LoVo (cell line): ENCODE data around the gene NR4A2.
A peak's percentile ranks its signal among the peaks of the same experiment; 100 is the strongest.

Experiments
- DNase-seq: peaks from one replicate; pipeline ENCODE4 v3.0.0-alpha.2; 2016; ENCODE audit warnings: low spot score

NR4A2 gene

DNA sequence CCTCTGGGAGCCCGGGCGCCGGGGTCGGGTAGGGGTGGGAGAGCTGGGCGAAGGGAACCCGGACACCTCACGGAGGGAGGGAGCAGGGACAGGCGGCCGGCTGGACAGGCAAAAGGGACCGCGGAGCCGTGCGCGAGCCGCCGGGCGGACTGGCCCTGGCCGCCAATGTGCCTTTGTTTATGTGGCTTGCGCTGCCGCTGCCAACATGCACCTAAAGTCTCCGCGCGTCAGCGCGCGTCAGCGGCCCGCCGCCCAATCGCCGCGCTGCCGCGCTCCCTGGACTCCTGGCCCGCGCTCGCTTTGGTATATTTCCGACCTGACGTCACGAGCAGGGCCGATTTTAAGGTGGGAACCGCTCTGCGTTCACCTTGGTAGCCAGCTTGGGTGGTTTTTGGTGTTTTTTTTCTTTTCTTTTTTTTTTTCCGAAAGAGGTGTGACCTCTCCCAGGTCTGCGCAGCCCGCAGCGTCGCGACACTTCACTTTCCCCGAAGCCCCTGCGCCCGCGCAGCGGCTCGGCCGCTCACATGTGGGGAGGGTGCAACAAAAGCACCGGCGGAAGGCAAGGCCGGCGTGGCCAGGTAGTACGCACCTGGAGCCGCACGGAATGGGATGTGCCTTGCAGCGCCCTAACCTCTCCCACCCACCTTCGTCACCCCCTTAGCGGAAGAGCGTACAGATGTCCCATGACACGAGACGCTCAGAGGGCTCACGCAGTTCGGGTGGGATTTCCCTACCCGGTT, at the start of gene NR4A2:
Gene NR4A2, minus strand, starts transcription at position 188 of the 740 bp plus-strand sequence. CDS start 2,535 bp downstream, outside the sequence.
- DNase-seq: peak; percentile 93

DNA sequence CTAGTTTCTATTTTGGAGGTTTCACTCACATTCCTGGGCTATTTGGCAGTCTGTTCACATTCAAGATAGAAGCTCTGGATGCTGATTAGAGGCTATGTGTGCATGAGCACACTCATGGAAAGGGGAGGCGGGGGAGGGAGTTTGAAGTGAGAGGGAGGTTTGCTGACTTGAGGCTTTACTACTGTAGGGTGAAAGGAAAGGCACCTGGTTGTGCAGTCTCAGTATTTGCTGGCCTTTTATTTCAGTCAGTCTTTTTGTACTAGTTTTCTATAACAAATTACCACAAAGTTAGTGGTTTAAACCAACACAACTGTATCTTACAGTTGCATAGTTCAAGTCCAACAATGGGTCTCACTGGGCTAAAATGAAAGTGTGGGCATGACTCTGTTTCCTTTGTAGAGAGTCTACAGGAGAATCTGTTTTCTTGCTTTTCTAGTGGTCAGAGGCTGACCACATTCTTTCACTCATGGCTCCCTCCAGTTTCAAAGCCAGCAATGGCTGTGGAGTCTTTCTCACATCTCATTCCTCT, 47.7 kb upstream of the NR4A2 start:
- no peak for DNase-seq

DNA sequence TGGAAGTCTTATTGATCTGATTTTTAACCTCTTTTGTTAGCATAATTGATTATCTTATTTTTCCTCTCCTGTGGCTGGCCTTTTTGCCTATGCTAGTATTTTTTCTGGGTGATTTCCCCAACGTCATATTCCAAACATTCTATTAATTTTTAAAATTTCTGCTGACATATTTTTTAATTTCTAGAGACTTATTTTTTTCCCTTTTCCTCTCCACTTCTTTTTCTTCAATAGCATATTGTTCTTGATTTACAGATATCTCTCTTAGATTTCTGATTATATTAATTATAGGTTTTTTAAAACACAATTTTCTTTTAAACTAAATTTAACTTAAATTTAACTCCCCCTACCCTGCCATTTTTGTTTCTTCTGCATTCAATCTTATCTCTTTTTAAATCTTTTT, 47.2 kb upstream of the NR4A2 start:
- no peak for DNase-seq

DNA sequence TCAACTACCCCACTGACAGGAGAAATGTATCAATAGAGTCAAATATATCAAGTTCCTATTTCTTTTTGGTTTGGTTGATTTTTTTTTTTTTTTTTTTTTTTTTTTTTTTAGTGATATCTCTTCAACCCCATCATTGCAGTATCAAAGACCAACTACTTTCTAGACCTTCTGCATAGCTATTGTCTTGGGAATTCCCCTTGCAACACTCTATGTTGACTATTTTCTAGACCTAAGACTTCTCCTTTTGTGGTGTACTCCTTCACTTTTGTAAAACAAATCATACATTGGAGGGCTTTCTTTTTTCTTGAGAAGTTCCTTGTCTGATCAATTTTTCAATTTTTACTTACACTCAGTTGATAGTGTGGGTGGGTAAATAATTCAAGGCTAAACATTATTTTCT, 46.5 kb upstream of the NR4A2 start:
- DNase-seq: no peak

GRCh38 chr2:156366753-156367152, 34.2 kb upstream of the NR4A2 start:
- DNase-seq: no peak

GRCh38 chr2:156363141-156363540, 30.6 kb upstream of the NR4A2 start:
- DNase-seq: no peak

DNA sequence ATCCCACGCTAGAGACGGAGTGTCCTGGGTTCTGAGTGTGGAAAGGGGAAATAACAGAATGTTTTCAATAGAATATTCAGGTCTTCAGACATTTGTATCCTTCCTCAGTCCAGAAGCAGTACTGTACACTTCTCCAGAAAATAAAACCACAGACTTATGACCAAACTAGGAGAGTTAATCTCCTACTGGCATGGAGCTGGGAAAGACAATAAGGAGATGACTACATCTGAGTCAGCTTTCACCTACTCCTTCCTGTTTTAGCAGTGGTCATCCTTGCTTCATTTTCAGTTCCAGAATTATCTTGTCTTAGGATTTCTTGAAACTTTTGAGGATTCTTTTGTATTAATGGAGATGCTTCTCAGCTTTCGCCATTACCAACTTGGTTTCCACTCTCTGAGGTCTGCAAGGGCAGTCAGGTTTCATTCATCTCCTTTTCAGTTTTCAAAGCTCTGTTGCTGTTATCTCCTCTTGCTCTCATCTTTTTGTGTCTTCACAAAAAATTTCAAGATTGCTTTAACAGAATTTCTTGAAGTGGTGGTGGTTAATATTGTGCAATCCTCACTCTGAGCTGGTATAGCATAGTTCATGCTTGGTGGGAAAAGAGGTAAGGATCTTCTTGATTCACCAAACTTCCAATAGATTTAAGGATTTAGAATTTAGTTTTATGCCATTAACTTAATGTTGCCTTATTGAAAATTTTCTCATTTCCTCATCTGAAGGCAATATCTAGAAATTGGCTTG, 23.7 kb upstream of the NR4A2 start:
- DNase-seq: no peak

DNA sequence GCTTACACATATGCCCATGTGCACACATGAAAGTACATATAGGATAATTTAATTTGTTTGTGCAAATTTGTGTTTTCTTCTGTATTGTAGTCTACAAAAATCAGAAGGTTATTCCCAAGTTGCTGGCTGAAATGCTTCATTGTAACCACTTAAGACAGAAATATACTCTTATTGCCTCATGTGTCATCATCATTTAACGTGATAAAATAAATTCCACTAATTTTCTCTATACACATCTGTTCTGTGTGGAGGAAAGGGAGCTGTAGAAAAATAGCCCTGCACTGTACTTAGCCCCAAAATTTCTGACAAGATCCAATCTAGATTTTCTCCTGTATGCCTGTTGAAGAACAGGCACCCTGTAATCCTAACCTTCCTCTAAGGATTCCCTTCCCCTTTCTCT, 20.4 kb upstream of the NR4A2 start:
- no peak for DNase-seq

GRCh38 chr2:156350374-156351142, 18.0 kb upstream of the NR4A2 start:
- no peak for DNase-seq

GRCh38 chr2:156349605-156350004, 17.1 kb upstream of the NR4A2 start:
- DNase-seq: no peak

DNA sequence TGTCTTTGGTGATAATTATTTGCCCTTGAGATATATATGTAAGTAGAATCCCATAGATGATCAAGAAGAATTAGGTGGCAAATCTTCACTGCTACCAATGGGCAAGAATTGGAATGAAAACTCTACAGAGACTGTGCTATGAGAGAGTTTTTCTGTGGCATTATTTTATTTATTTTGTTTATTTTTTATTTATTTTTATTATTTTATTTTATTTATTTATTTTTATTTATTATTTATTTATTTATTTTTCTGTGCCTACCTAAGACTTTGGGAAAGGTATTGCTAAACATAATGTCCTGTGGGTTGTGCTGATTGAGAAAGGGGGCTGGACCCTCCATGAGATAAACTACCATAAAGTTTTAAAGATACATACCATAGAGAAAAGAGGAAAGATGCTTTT, 16.6 kb upstream of the NR4A2 start:
- DNase-seq: no peak

GRCh38 chr2:156347431-156347830, 14.9 kb upstream of the NR4A2 start:
- no peak for DNase-seq

DNA sequence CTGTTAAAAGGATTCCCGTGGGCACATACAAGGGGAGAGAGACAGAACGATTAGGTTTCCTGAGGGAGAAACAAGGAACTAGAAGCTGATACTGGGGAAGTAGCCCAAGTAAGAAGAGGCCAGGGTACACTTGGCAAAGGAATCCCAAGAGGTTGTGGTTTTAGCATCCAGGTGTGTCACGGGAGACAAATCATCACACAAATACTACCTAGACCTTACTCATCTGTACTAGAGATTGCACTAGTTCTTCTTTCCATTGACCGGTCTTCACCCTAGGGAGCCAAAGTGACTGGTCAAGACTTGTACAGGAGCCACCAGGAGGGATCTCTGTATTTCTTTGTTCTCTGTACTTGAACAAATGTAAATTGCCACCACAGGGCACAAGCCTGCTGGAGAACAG, 14.2 kb upstream of the NR4A2 start:
- no peak for DNase-seq

DNA sequence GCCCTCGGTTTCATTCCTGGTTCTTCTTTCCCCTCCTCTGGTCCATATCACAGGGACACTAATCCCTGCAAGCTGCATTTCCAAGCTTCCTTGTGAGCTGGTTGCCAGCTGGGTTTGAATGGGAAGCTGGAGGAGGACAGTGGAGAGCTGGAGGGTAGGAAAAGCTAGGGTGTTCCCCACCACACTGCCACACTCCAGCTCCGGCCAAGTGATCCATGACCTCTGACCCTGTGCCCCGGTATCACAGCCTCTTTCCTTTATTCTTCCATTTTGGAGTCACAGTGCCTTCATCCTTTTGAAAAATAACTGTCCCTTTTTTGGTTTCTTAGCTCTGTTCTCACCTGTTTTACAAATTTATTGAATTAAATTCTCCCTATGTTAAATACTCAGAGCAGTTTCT, 13.1 kb upstream of the NR4A2 start:
- DNase-seq: no peak

- no peak for DNase-seq
These were observed 11.4 kb upstream of the NR4A2 start for GRCh38 chr2:156343940-156344301.

GRCh38 chr2:156343096-156343939, 10.8 kb upstream of the NR4A2 start:
- DNase-seq: no peak

- peak; percentile 93 for DNase-seq
These were observed 10.0 kb upstream of the NR4A2 start for GRCh38 chr2:156342254-156343095.

DNA sequence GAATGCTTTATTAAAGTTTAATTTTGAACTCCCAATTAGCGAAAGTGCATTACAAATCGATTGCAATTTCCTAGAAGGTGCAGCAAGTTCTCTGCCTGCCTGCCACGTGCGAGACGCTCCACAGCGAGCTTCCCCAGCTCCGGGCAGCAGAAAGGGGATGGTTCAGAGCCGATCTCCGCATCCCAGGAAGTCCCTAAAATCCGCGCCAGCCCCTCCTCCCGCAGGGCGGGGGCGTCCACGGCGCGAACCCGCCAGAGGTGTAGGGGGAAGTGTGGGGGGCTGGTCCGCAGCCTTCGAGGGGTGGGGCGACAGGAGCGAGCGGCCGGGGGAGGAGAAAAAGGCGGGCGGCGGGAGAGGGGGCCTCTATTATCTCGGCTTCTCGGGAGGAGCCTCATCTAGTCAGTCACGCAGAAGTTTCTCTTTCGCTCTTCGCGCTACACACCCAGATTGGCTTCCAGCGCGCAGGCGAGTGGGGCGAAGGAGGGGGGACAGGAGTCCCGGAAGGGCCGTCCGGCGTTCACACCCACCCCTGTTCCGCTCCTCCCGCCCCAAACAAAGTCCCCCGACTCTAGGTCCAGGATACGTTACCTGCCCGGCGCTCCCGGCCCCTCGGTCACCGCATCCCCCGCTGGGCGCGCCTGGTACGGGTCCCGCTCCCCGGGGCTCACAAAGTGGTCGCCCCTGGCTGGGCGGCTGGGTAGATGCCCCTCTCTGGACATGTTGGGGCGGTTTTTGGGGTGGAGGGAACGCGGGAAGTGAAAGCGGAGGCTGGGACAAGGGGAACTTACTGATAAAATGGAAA, 9.1 kb upstream of the NR4A2 start:
- peak; percentile 87 for DNase-seq

DNA sequence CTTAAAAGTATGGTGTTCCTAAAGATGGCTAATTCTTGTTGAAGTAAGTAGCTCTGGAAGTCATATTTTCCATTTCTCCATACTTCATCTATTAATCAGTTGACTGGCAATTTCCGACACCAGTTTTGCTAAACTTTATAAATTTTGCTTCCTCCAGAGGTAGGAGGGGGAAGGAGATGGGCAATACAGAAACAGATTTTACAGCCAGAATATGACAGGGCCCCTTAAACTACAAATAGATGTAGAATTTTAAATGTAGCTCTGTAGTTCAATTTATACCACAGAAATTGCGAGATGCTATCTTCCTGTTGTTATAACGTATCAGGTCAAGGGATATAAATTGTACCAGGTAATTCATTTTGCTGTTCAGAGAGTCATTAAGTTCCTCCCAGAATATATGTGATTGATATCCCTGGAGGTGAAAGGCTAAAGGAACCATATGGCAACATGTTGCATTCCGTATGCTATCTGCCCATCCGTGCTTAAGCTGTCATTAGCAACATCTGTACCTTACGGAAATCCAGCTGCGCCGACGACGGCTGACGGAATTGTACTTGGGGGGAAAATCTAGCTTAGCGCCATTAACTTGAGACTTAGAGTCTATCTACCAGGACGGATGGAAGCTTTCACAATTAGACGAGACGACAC, 8.4 kb upstream of the NR4A2 start:
- DNase-seq: peak; percentile 45
